Measurements from ENCODE around the gene DARS1.

GRCh38 chr2:135948642-135949355 lies 36.6 kb downstream of the DARS1 start:
- TF ChIP-seq CTCF (conservative IDR thresholded peaks at IDR 0.05; ENCODE audit: low read length): no peak
- TF ChIP-seq EZH2phosphoT487 (IDR thresholded peaks at IDR 0.05; ENCODE audit: borderline replicate concordance): no peak
